AG04449 (cell line): ENCODE data around the gene BAX.
"Not testable (repeated sequence)": the region's sequence is repeated elsewhere in the genome, so short reads cannot be mapped to it uniquely, and the experiment has no call there.

ENCODE experiments used
- CTCF ChIA-PET: fragments of 350-600 bp; formaldehyde crosslinking; extraction: SDS; loops from one replicate; lab custom pipeline; 2021; ENCODE audit warnings: antibody characterized with exemption; lab: Yijun Ruan, JAX
- POLR2A ChIA-PET: fragments of 400-600, 350-600 bp; formaldehyde crosslinking; extraction: SDS; loops from one replicate; lab custom pipeline; 2020; ENCODE audit warnings: antibody characterized with exemption, inconsistent platforms; lab: Yijun Ruan, JAX
- DNase-seq: peaks from one replicate; pipeline ENCODE4 v3.0.0-alpha.2; 2010; ENCODE audit warnings: low read depth, low spot score
- H3K4me3 ChIP-seq: 2 replicates; pipeline ENCODE4 v1.5.1; 2011; ENCODE audit warnings: low read depth, mild to moderate bottlenecking, control low read depth, low read length
- TF ChIP-seq, protein P1 (sequence below): IDR thresholded peaks from one replicate; pipeline ENCODE4 v1.5.1; 2011; ENCODE audit warnings: mild to moderate bottlenecking, moderate library complexity, low read length, control low read depth, inconsistent platforms; ENCODE audit not compliant: insufficient read depth; ENCODE audit errors: missing control alignments

The BAX gene

DNA sequence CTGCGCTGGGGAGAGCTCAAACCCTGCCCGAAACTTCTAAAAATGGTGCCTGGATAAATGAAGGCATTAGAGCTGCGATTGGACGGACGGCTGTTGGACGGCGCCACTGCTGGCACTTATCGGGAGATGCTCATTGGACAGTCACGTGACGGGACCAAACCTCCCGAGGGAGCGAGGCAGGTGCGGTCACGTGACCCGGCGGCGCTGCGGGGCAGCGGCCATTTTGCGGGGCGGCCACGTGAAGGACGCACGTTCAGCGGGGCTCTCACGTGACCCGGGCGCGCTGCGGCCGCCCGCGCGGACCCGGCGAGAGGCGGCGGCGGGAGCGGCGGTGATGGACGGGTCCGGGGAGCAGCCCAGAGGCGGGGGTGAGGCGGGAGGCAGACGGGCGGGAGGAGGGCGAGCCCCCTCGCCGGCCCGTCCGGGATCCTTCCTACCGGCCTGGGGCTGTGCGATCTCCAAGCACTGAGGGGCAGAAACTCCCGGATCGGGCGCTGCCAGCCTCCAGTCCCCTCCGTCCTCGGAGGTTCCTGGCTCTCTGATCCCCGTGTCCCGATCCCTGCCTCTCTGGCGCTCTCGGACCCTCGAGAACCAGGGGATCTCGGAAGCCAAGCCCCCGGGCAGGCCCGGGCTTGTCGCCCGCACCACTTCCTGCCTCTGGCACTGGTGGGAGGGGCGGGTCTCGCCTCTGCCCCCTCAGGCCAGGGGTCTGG is at the start of gene BAX:
Gene BAX (plus strand): TSS at position 281 of the 713 bp plus-strand sequence. CDS start 54 bp downstream, at position 335.
- peak within 1 kb of the TSS; percentile 94 for H3K4me3 ChIP-seq
- DNase-seq: no peak
- TF ChIP-seq, protein P1, sequence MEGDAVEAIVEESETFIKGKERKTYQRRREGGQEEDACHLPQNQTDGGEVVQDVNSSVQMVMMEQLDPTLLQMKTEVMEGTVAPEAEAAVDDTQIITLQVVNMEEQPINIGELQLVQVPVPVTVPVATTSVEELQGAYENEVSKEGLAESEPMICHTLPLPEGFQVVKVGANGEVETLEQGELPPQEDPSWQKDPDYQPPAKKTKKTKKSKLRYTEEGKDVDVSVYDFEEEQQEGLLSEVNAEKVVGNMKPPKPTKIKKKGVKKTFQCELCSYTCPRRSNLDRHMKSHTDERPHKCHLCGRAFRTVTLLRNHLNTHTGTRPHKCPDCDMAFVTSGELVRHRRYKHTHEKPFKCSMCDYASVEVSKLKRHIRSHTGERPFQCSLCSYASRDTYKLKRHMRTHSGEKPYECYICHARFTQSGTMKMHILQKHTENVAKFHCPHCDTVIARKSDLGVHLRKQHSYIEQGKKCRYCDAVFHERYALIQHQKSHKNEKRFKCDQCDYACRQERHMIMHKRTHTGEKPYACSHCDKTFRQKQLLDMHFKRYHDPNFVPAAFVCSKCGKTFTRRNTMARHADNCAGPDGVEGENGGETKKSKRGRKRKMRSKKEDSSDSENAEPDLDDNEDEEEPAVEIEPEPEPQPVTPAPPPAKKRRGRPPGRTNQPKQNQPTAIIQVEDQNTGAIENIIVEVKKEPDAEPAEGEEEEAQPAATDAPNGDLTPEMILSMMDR: peak; percentile 12
- CTCF ChIA-PET: interaction anchor here (0.9 to 2.1 kb wide), 5 partner anchors 11 to 159 kb away, joined by 3 to 6 read pairs (median 3); no protein-coding TSS in a partner anchor
- POLR2A ChIA-PET: interaction anchor here (0.6 to 2.1 kb wide), 7 partner anchors 9 to 82 kb away, joined by 3 to 18 read pairs (median 5); partner anchors contain the start of genes FTL and PPP1R15A

DNA sequence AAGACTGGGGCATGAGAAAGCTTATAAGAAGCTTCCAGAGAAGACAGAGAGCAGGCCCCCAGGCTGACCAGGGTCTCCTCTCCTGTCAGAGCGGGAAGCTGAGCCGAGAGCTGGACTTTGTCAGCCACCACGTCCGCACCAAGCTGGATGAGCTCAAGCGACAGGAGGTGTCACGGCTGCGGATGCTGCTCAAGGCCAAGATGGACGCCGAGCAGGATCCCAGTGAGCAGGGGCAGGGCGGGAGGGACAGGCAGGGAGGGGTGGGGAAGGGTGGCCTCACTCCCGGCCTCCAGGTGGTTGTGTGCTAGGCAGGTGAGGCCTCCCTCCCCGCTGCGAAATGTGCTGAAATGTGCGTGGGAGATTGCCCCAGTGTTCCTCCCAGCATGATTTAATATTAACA is 49.0 kb upstream of the BAX start:
- no peak overlapping the region for H3K4me3 ChIP-seq
- CTCF ChIA-PET: interaction anchor here (0.7 kb wide), 1 partner anchor 65 kb away, joined by 3 read pairs; no protein-coding TSS in a partner anchor
- TF ChIP-seq, protein P1: no peak
- POLR2A ChIA-PET: no interaction called here
- no peak for DNase-seq

DNA sequence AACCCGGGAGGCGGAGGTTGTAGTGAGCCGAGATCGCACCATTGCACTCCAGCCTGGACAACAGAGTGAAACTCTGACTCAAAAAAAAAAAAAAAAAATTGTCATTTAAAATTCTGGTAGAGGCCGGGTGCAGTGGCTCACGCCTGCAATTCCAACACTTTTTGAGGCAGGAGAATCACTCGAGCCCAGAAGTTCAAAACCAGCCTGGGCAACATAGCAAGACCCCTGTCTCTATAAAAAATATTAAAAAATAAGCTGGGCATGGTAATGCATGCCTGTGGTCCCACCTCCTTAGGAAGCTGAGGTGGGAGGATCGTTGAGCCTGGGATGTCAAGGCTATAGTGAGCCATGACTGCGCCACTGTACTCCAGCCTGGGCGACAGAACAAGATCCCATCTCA is 48.4 kb upstream of the BAX start:
- TF ChIP-seq, protein P1: no peak
- CTCF ChIA-PET: no interaction called here
- no peak for DNase-seq
- no peak overlapping the region for H3K4me3 ChIP-seq
- POLR2A ChIA-PET: no interaction called here

DNA sequence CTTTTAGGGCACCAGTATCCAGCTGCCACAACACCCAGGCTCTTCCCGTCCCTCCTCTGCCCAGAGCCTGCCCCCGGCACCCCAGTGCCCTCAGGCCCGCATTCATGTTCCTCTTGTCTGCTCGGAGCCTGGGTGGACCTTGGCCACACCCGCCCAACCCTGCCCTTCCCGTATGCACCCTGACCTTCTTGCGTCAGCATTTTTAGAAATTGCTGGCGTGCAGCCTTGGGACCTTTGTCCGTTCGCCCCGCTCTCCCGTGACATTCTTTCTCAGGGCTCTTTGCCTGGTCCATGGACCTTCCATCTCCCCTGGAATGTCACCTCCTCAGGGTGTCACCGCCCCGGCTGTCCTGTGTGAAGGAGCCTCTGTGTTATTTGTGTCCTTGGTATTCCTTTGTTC is 47.0 kb upstream of the BAX start:
- no peak overlapping the region for H3K4me3 ChIP-seq
- CTCF ChIA-PET: no interaction called here
- DNase-seq: no peak
- POLR2A ChIA-PET: no interaction called here
- TF ChIP-seq, protein P1: no peak

DNA sequence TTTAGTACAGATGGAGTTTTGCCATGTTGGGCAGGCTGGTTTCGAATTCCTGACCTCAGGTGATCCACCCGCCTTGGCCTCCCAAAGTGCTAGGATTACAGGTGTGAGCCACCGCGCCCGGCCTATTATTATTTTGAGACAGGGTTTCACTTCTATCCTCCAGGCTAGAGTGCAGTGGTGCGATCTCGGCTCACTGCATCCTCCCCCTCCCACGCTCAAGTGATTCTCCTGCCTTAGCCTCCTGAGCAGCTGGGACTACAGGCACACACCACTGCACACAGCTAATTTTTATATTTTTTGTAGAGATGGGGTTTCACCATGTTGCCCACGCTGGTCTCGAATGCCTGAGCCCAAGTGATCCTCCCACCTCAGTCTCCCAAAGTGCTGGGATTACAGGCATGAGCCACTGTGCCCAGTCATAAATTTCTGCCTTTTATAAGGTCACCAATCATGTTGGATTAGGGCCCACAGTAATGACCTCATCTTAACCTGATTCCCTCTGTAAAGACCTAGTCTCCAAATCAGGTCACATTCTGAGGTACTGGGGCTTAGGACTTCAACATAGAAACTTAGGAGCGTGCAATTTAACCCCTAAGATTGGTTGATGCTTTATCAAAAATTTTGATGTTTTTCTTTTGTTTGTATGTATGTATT is 45.1 kb upstream of the BAX start:
- H3K4me3 ChIP-seq, POLR2A ChIA-PET, DNase-seq: not testable (repeated sequence)
- CTCF ChIA-PET: interaction anchor here (1.3 kb wide), 1 partner anchor 14 kb away, joined by 3 read pairs; no protein-coding TSS in a partner anchor

DNA sequence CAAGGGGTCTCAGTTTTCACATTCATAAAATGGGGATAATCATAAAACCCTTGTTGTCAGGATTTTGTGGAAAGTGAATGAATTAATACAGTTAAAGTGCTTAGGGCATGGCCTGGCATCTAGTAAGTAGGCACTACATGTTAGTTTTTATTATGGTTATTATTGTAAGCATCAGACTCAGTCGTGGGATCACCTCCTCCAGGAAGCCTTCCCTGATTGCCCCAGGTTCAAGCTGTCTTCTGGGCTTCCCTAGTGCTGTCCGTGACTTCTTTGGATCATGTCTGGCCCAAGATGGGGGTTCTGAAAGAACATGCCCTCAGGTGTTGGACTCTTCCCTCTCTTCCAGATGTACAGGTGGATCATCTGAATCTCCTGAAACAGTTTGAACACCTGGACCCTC is 43.9 kb upstream of the BAX start:
- H3K4me3 ChIP-seq: no peak overlapping the region
- TF ChIP-seq, protein P1: no peak
- ChIA-PET CTCF (interaction anchor here (1.2 kb wide), 1 partner anchor 44 kb away, joined by 3 read pairs; the partner anchor contains the start of gene BAX), POLR2A (no interaction called here)
- DNase-seq: no peak
